HL-60 (cell line): Measurements from ENCODE around the gene TMEM59.

Experiments
- POLR2AphosphoS5 ChIP-seq: IDR thresholded peaks from 2 replicates; pipeline ENCODE4 v1.6.1; 2012; ENCODE audit warnings: low read depth
- TF ChIP-seq, protein P1 (sequence below): IDR thresholded peaks from one replicate; pipeline ENCODE4 v1.5.1; 2011; ENCODE audit warnings: low read length, control low read depth, inconsistent platforms; ENCODE audit not compliant: insufficient read depth
- TF ChIP-seq, protein P2 (sequence below): IDR thresholded peaks from 2 replicates; pipeline ENCODE4 v1.6.1; 2012; ENCODE audit warnings: low read depth; ENCODE audit not compliant: insufficient replicate concordance

DNA sequence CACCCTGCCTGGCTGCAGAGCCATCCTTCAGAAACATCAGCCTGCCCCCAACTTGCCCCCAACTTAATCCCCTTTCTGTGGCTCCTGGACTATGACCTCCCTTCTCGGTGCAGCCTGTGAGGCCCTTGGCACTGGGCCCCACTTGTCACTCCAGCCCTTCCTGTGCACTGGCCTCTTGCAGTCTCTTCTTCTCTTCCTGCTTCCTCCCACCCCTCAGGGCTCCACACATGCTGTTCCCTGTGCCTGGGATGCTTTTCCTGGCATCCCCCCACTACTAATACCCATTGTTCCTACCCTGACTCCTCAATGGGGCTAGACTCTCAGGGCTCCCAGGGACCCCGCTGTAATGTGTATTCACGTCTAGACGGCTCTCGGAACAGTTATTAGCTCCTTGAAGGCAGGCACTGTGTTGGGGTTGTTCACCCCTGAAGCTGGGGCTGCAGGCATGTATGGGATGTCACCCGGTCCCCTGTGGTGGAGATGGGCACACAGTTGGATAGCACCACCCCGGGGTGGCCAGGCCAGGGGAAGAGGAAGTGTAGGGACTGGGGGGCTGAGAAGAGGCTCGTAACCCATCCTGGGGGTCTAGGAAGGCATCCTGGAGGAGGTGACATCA lies 39.5 kb downstream of the TMEM59 start:
- TF ChIP-seq, protein P1, sequence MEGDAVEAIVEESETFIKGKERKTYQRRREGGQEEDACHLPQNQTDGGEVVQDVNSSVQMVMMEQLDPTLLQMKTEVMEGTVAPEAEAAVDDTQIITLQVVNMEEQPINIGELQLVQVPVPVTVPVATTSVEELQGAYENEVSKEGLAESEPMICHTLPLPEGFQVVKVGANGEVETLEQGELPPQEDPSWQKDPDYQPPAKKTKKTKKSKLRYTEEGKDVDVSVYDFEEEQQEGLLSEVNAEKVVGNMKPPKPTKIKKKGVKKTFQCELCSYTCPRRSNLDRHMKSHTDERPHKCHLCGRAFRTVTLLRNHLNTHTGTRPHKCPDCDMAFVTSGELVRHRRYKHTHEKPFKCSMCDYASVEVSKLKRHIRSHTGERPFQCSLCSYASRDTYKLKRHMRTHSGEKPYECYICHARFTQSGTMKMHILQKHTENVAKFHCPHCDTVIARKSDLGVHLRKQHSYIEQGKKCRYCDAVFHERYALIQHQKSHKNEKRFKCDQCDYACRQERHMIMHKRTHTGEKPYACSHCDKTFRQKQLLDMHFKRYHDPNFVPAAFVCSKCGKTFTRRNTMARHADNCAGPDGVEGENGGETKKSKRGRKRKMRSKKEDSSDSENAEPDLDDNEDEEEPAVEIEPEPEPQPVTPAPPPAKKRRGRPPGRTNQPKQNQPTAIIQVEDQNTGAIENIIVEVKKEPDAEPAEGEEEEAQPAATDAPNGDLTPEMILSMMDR, result no peak
- TF ChIP-seq, protein P2, sequence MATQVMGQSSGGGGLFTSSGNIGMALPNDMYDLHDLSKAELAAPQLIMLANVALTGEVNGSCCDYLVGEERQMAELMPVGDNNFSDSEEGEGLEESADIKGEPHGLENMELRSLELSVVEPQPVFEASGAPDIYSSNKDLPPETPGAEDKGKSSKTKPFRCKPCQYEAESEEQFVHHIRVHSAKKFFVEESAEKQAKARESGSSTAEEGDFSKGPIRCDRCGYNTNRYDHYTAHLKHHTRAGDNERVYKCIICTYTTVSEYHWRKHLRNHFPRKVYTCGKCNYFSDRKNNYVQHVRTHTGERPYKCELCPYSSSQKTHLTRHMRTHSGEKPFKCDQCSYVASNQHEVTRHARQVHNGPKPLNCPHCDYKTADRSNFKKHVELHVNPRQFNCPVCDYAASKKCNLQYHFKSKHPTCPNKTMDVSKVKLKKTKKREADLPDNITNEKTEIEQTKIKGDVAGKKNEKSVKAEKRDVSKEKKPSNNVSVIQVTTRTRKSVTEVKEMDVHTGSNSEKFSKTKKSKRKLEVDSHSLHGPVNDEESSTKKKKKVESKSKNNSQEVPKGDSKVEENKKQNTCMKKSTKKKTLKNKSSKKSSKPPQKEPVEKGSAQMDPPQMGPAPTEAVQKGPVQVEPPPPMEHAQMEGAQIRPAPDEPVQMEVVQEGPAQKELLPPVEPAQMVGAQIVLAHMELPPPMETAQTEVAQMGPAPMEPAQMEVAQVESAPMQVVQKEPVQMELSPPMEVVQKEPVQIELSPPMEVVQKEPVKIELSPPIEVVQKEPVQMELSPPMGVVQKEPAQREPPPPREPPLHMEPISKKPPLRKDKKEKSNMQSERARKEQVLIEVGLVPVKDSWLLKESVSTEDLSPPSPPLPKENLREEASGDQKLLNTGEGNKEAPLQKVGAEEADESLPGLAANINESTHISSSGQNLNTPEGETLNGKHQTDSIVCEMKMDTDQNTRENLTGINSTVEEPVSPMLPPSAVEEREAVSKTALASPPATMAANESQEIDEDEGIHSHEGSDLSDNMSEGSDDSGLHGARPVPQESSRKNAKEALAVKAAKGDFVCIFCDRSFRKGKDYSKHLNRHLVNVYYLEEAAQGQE, result no peak
- no peak for TF ChIP-seq POLR2AphosphoS5
